HL-60 (cell line): ENCODE data around the gene WDPCP.

Experiments
- GABPA ChIP-seq: IDR thresholded peaks from 2 replicates; pipeline ENCODE4 v1.6.1; 2012; ENCODE audit warnings: low read depth
- POLR2AphosphoS5 ChIP-seq: IDR thresholded peaks from 2 replicates; pipeline ENCODE4 v1.6.1; 2012; ENCODE audit warnings: low read depth
- SPI1 ChIP-seq: IDR thresholded peaks from 2 replicates; pipeline ENCODE4 v1.6.1; 2012; ENCODE audit warnings: low read depth, mild to moderate bottlenecking, borderline replicate concordance
- TF ChIP-seq, protein P1 (sequence below): IDR thresholded peaks from one replicate; pipeline ENCODE4 v1.5.1; 2011; ENCODE audit warnings: low read length, control low read depth, inconsistent platforms; ENCODE audit not compliant: insufficient read depth
- TF ChIP-seq, protein P2 (sequence below): IDR thresholded peaks from 2 replicates; pipeline ENCODE4 v1.6.1; 2012; ENCODE audit warnings: low read depth; ENCODE audit not compliant: insufficient replicate concordance

DNA sequence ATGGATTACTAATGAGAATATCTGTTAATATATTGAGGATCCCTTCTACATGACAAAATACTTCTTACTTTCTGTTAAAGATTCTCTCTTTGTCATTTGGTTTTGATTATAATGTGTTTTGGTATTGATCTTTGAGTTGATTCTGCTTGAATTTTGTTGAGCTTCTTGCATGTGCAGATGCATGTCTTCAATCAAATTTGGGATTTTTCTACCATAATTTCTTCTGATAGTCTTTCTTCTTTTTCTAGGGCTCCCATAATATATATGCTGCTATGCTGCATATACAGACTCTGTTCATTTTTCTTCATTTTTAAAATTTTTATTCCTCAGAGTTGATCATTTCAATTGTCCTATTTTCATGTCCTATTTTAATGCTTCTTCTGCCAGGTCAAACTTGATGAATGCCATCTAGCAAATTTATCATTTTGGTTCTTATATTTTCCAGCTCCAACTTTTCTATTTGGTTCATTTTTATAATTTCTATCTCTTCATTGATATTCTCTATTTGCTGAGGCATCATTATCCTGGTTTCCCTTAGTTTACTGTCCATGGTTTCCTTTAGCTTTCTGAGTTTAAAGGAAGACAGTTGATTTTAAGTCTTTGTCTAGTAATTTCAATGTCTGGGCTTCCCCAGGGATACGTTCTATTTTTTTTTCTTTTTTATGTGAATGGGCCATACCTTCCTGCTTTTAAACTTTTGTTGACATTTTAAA, 244.7 kb downstream of the WDPCP start:
- TF ChIP-seq, protein P1, sequence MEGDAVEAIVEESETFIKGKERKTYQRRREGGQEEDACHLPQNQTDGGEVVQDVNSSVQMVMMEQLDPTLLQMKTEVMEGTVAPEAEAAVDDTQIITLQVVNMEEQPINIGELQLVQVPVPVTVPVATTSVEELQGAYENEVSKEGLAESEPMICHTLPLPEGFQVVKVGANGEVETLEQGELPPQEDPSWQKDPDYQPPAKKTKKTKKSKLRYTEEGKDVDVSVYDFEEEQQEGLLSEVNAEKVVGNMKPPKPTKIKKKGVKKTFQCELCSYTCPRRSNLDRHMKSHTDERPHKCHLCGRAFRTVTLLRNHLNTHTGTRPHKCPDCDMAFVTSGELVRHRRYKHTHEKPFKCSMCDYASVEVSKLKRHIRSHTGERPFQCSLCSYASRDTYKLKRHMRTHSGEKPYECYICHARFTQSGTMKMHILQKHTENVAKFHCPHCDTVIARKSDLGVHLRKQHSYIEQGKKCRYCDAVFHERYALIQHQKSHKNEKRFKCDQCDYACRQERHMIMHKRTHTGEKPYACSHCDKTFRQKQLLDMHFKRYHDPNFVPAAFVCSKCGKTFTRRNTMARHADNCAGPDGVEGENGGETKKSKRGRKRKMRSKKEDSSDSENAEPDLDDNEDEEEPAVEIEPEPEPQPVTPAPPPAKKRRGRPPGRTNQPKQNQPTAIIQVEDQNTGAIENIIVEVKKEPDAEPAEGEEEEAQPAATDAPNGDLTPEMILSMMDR, result no peak
- TF ChIP-seq POLR2AphosphoS5, result no peak
- TF ChIP-seq, protein P2, sequence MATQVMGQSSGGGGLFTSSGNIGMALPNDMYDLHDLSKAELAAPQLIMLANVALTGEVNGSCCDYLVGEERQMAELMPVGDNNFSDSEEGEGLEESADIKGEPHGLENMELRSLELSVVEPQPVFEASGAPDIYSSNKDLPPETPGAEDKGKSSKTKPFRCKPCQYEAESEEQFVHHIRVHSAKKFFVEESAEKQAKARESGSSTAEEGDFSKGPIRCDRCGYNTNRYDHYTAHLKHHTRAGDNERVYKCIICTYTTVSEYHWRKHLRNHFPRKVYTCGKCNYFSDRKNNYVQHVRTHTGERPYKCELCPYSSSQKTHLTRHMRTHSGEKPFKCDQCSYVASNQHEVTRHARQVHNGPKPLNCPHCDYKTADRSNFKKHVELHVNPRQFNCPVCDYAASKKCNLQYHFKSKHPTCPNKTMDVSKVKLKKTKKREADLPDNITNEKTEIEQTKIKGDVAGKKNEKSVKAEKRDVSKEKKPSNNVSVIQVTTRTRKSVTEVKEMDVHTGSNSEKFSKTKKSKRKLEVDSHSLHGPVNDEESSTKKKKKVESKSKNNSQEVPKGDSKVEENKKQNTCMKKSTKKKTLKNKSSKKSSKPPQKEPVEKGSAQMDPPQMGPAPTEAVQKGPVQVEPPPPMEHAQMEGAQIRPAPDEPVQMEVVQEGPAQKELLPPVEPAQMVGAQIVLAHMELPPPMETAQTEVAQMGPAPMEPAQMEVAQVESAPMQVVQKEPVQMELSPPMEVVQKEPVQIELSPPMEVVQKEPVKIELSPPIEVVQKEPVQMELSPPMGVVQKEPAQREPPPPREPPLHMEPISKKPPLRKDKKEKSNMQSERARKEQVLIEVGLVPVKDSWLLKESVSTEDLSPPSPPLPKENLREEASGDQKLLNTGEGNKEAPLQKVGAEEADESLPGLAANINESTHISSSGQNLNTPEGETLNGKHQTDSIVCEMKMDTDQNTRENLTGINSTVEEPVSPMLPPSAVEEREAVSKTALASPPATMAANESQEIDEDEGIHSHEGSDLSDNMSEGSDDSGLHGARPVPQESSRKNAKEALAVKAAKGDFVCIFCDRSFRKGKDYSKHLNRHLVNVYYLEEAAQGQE, result no peak
- no peak for TF ChIP-seq GABPA
- no peak for TF ChIP-seq SPI1
